Duodenal mucosa (tissue), 2 donors: ENCODE results near the gene RASA2.
A peak's percentile ranks its signal among the peaks of the same experiment; 100 is the strongest.

Source experiments
- H3K27ac ChIP-seq: one replicate; pipeline ENCODE4 v1.7.0; 2013; ENCODE audit warnings: low read depth, low read length
- H3K27me3 ChIP-seq, 2 donors: one replicate each; pipeline ENCODE4 v1.7.0; 2013; ENCODE audit warnings: low read length in 2 of 2, control low read depth in 1 of 2; ENCODE audit not compliant: insufficient read depth in 2 of 2, control insufficient read depth in 1 of 2
- H3K36me3 ChIP-seq, 2 donors: one replicate each; pipeline ENCODE4 v1.7.0; 2013; ENCODE audit warnings: low read length in 2 of 2, control low read depth in 1 of 2; ENCODE audit not compliant: insufficient read depth in 2 of 2, control insufficient read depth in 1 of 2
- H3K4me1 ChIP-seq, 2 donors: one replicate each; pipeline ENCODE4 v1.7.0; 2013; ENCODE audit warnings: low read length in 2 of 2, control low read depth in 1 of 2; ENCODE audit not compliant: insufficient read depth in 2 of 2, control insufficient read depth in 1 of 2
- H3K4me3 ChIP-seq, 2 donors: one replicate each; pipeline ENCODE4 v1.7.0; 2013; ENCODE audit warnings: low read length in 2 of 2, low read depth in 1 of 2
- H3K9ac ChIP-seq, 2 donors: one replicate each; pipeline ENCODE4 v1.7.0; 2013; ENCODE audit warnings: low read length in 2 of 2, low read depth in 1 of 2
- H3K9me3 ChIP-seq, 2 donors: one replicate each; pipeline ENCODE4 v1.7.0; 2013; ENCODE audit warnings: low read length in 2 of 2, control low read depth in 1 of 2; ENCODE audit not compliant: control insufficient read depth in 1 of 2

RASA2 gene

GRCh38 chr3:141659821-141660613, 173.2 kb downstream of the RASA2 start:
- Histone ChIP-seq H3K4me1 (peaks cover 0 to 16% of the 10 kb centered on the region in 2 donors), H3K27ac (no peak overlapping the region), H3K27me3 (peaks cover 28 to 32% of the 10 kb centered on the region in 2 donors), H3K9me3 (no peaks in the 10 kb centered on the region), H3K9ac (peak overlapping the region; percentile 16 to 54), H3K4me3 (peak overlapping the region; percentile 69 to 78), H3K36me3 (no peaks in the 10 kb centered on the region)

GRCh38 chr3:141660614-141660947, 173.8 kb downstream of the RASA2 start:
- Histone ChIP-seq H3K27me3 (peaks cover 28 to 32% of the 10 kb centered on the region in 2 donors), H3K36me3 (no peaks in the 10 kb centered on the region), H3K4me3 (peak overlapping the region; percentile 69 to 78), H3K9ac (no peak overlapping the region), H3K27ac (no peak overlapping the region), H3K9me3 (no peaks in the 10 kb centered on the region), H3K4me1 (peaks cover 0 to 16% of the 10 kb centered on the region in 2 donors)

GRCh38 chr3:141661229-141662196, 174.7 kb downstream of the RASA2 start:
- H3K9ac ChIP-seq: no peak overlapping the region
- H3K4me1 ChIP-seq: peaks cover 0 to 16% of the 10 kb centered on the region in 2 donors
- H3K36me3 ChIP-seq: no peaks in the 10 kb centered on the region
- no peak overlapping the region for H3K27ac ChIP-seq
- H3K27me3 ChIP-seq: peaks cover 25 to 32% of the 10 kb centered on the region in 2 donors
- no peaks in the 10 kb centered on the region for H3K9me3 ChIP-seq
- no peak overlapping the region for H3K4me3 ChIP-seq

GRCh38 chr3:141663993-141664392, 177.2 kb downstream of the RASA2 start:
- no peaks in the 10 kb centered on the region for H3K36me3 ChIP-seq
- peaks cover 0 to under 1% of the 10 kb centered on the region in 2 donors for H3K9me3 ChIP-seq
- peaks cover 10 to 13% of the 10 kb centered on the region in 2 donors for H3K27me3 ChIP-seq
- H3K4me3 ChIP-seq: no peak overlapping the region
- peaks cover 0 to 16% of the 10 kb centered on the region in 2 donors for H3K4me1 ChIP-seq
- H3K9ac ChIP-seq: no peak overlapping the region
- H3K27ac ChIP-seq: no peak overlapping the region
